Tibial artery (tissue), 4 donors: Measurements from ENCODE around the gene LRRC63.
"Not testable (repeated sequence)": the region's sequence is repeated elsewhere in the genome, so short reads cannot be mapped to it uniquely, and the experiment has no call there.

ENCODE experiments used
- DNase-seq, 2 donors: peaks; one replicate each; pipeline ENCODE4 v3.0.0-alpha.2; 2019
- H3K27ac ChIP-seq, 2 donors: fragments of 200-600 bp; sonication (generic) in 1 of 2; 1 replicate in 1 of 2; 2 replicates in 1 of 2; pipeline ENCODE4 v1.5.1; 2018 to 2019; ENCODE audit warnings: mild to moderate bottlenecking in 1 of 2
- H3K27me3 ChIP-seq, 2 donors: fragments of 200-600 bp; sonication (generic) in 1 of 2; one replicate each; pipeline versions ENCODE4 v1.5.1 to v1.6.0; 2016 to 2019
- H3K36me3 ChIP-seq, 3 donors: fragments of 200-600 bp; sonication (generic) in 2 of 3; one replicate each; pipeline ENCODE4 v1.5.1; 2016 to 2019; ENCODE audit warnings: mild to moderate bottlenecking in 2 of 3
- H3K4me1 ChIP-seq, 4 donors: fragments of 200-600 bp; sonication (generic) in 2 of 4; 1 replicate in 3 of 4; 2 replicates in 1 of 4; pipeline ENCODE4 v1.5.1; 2016 to 2019
- H3K4me3 ChIP-seq, 2 donors: fragments of 200-600 bp; sonication (generic) in 1 of 2; 1 replicate in 1 of 2; 2 replicates in 1 of 2; pipeline ENCODE4 v1.5.1; 2018 to 2019; ENCODE audit warnings: mild to moderate bottlenecking in 2 of 2
- H3K9me3 ChIP-seq, 3 donors: fragments of 200-600 bp; sonication (generic) in 1 of 3; one replicate each; pipeline ENCODE4 v1.5.1; 2016 to 2019
- intact Hi-C: fragments of 100-400 bp; cut with DNase I; formaldehyde crosslinking; loops from one replicate; pipeline ENCODE4 v1.15.0; 2023; ENCODE audit warnings: low total_unique reads
- TF ChIP-seq, protein P1 (sequence below), 2 experiments: fragments of 200-600 bp in 1 of 2; fragments of 450-650 bp in 1 of 2; IDR thresholded peaks; one replicate each; pipeline ENCODE4 v1.5.1; 2017 to 2019; ENCODE audit warnings: antibody characterized with exemption in 2 of 2, mild to moderate bottlenecking in 1 of 2, moderate library complexity in 1 of 2

The LRRC63 gene

DNA sequence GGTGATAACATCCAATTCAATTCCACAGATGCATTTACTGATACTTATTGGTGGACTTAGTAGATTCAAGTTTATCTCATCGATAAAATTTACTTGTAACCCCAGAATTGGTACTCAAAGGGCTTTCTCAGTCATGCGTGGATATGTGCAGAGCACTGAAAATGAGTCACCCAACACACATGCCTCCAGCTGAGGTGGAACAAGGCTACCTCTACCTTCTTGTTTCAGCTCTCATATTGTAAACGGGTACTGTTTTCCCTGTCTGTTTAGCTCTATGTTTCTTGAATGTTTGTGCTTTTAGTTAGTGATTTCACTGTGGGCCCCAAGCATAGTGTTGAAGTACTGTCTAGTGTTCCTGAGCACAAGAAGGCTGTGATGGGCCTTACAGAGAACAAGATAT, 1.5 kb downstream of the LRRC63 start:
- Histone ChIP-seq H3K4me3 (no peak overlapping the region), H3K36me3 (no peaks in the 10 kb centered on the region), H3K27ac (no peak overlapping the region), H3K27me3 (peaks cover 0 to 3% of the 10 kb centered on the region in 2 donors), H3K4me1 (peaks cover 0 to 17% (median 3%) of the 10 kb centered on the region in 4 donors), H3K9me3 (no peaks in the 10 kb centered on the region)
- intact Hi-C loops: no loop called here
- TF ChIP-seq, protein P1, sequence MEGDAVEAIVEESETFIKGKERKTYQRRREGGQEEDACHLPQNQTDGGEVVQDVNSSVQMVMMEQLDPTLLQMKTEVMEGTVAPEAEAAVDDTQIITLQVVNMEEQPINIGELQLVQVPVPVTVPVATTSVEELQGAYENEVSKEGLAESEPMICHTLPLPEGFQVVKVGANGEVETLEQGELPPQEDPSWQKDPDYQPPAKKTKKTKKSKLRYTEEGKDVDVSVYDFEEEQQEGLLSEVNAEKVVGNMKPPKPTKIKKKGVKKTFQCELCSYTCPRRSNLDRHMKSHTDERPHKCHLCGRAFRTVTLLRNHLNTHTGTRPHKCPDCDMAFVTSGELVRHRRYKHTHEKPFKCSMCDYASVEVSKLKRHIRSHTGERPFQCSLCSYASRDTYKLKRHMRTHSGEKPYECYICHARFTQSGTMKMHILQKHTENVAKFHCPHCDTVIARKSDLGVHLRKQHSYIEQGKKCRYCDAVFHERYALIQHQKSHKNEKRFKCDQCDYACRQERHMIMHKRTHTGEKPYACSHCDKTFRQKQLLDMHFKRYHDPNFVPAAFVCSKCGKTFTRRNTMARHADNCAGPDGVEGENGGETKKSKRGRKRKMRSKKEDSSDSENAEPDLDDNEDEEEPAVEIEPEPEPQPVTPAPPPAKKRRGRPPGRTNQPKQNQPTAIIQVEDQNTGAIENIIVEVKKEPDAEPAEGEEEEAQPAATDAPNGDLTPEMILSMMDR (IDR thresholded peaks at IDR 0.05): no peak
- DNase-seq: no peak

DNA sequence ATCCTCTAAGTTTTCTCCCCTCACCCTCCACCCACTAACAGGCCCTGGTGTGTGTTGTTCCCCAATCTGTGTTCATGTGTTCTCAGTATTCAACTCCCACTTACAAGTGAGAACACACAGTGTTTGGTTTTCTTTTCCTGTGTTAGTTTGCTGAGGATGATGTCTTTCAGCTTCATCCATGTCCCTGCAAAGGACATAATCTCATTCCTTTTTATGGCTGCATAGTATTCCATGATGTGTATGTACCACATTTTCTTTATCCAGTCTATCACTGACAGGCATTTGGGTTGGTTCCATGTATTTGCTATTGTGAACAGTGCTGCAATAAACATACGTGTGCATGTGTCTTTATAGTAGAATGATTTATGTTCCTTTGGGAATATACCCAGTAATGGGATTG, 3.0 kb downstream of the LRRC63 start:
- peaks cover 0 to 17% (median 3%) of the 10 kb centered on the region in 4 donors for H3K4me1 ChIP-seq
- DNase-seq, H3K9me3 ChIP-seq, H3K4me3 ChIP-seq, H3K27ac ChIP-seq, H3K27me3 ChIP-seq, intact Hi-C loops, H3K36me3 ChIP-seq: not testable (repeated sequence)

DNA sequence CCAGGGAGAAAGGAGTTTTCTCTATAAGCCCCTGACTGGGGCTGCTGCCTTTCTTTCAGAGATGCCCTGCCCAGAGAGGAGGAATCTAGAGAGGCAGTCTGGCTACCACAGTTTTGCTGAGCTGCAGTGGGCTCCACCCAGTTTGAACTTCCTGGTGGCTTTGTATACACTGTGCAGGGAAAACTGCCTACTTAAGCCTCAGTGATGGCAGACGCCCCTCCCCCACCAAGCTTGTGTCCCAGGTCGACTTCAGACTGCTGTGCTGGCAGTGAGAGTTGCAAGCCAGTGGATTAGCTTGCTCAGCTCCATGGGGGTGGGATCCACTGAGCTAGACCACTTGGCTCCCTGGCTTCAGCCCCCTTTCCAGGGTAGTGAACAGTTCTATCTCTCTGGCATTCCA, 8.5 kb downstream of the LRRC63 start:
- H3K4me3 ChIP-seq, H3K36me3 ChIP-seq, intact Hi-C loops, H3K4me1 ChIP-seq, H3K27me3 ChIP-seq, H3K27ac ChIP-seq: not testable (repeated sequence)
- peaks cover 6 to 18% (median 8%) of the 10 kb centered on the region in 3 donors for H3K9me3 ChIP-seq
- DNase-seq: peak in 1 of 2 donors; percentile 40

DNA sequence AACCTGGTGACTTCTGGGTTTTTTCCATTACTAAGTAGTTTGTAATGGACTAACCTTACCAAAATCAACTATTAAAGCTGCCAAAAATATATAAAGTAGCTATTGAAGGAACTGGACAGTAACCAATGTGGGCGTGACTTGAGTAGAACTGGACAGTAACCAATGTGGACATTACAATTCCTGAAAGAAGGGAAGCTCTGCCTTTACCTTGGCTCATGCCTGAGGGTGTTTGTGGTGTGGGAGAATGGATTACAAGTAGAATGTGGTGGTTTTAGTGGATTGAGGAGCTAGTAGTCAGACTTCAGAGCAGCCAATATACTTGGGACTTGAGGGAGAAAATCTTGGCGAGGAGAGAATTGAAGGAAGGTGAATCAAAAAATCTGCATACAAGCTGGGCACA, 17.5 kb downstream of the LRRC63 start:
- DNase-seq: no peak
- Histone ChIP-seq H3K9me3 (peaks cover 0 to 13% (median 8%) of the 10 kb centered on the region in 3 donors), H3K4me1 (no peaks in the 10 kb centered on the region), H3K27ac (no peak overlapping the region), H3K27me3 (no peaks in the 10 kb centered on the region), H3K4me3 (no peak overlapping the region), H3K36me3 (no peaks in the 10 kb centered on the region)
- intact Hi-C loops: no loop called here
- TF ChIP-seq, protein P1 (IDR thresholded peaks at IDR 0.05): no peak

DNA sequence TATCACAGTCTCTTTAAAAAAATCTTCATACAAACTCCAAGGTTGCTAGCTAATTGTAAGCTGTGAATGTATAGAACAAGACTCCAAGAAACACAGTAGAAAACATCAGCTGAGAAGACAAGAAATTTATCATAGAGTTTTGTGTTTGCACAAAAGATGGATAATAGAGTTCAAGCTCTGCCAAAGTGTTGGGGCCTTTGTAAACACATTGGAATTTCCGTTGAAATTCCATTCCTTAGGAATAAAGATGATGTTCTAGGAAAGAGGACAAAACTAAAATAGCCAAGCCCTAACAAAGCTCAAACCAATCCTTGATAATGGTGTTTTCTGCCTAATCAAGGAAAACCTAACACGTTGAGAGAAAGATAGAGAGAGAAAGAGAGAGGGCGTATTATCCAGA, 20.6 kb downstream of the LRRC63 start:
- no peaks in the 10 kb centered on the region for H3K36me3 ChIP-seq
- no peak for DNase-seq
- TF ChIP-seq, protein P1 (IDR thresholded peaks at IDR 0.05): no peak
- H3K9me3 ChIP-seq: peaks cover 0 to 29% (median 0%) of the 10 kb centered on the region in 3 donors
- no peaks in the 10 kb centered on the region for H3K4me1 ChIP-seq
- H3K27ac ChIP-seq: no peak overlapping the region
- no peaks in the 10 kb centered on the region for H3K27me3 ChIP-seq
- H3K4me3 ChIP-seq: no peak overlapping the region
- intact Hi-C loops: no loop called here

DNA sequence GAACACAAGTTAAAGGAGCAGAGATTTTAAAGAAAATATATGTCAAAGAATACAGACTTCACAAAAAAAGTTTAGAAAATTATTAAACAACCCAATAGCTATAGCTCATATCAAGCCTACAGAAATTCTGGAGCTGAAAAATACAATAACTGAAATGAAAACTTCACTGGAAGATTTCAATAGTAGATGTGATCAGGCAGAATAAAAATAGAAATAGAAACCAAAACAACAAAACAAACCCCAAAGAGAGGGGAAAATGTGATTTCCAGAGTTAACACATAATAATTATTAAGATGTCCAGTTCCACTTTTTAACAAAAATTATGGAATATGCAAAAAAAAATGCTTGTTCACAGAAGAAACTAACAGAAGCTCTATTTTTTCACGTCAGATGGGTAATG, 23.6 kb downstream of the LRRC63 start:
- DNase-seq: no peak
- TF ChIP-seq, protein P1 (IDR thresholded peaks at IDR 0.05): no peak
- H3K27me3 ChIP-seq: no peaks in the 10 kb centered on the region
- peaks cover 0 to 29% (median 0%) of the 10 kb centered on the region in 3 donors for H3K9me3 ChIP-seq
- intact Hi-C loops: no loop called here
- H3K27ac ChIP-seq: no peak overlapping the region
- no peak overlapping the region for H3K4me3 ChIP-seq
- no peaks in the 10 kb centered on the region for H3K36me3 ChIP-seq
- no peaks in the 10 kb centered on the region for H3K4me1 ChIP-seq

DNA sequence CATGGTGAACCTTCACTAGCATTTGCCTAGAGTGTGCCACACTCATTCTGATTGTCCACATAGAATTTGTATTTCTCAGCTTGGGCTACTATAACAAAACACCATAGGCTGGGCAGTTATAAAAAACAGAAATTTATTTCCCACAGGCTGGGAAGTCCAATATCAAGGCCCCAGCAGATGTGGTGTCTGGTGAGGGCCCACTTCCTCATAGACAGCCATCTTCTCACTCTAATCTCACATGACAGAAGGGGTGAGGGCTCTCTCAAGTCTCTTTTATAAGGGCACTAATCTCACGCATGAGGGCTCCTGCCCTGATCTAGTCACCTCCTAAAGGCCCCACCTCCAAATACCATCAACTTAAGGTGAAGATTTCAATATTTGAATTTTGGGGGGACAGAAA, 53.6 kb downstream of the LRRC63 start:
- H3K4me3 ChIP-seq: no peak overlapping the region
- no peaks in the 10 kb centered on the region for H3K4me1 ChIP-seq
- no peaks in the 10 kb centered on the region for H3K9me3 ChIP-seq
- peaks cover 0 to 3% of the 10 kb centered on the region in 2 donors for H3K27me3 ChIP-seq
- intact Hi-C loops: no loop called here
- TF ChIP-seq, protein P1 (IDR thresholded peaks at IDR 0.05): no peak
- no peaks in the 10 kb centered on the region for H3K36me3 ChIP-seq
- H3K27ac ChIP-seq: no peak overlapping the region
- no peak for DNase-seq
